Osteocyte (in vitro differentiated cells): ENCODE measurements around the gene FCRL3. TPM values are rescaled to one million over a fixed set of nuclear protein-coding genes. Genes with fewer than 3 reads are reported as not detected.

Experiments
- DNase-seq: peaks from one replicate; pipeline ENCODE4 v3.0.0; 2021; ENCODE audit warnings: mixed read lengths; ENCODE audit not compliant: unreplicated experiment; ENCODE audit errors: extremely low spot score
- H3K27ac Mint-ChIP-seq: one replicate; pipeline ENCODE4 v1.8.0; 2021; ENCODE audit warnings: mild to moderate bottlenecking, mixed read lengths; ENCODE audit not compliant: unreplicated experiment
- H3K27me3 Mint-ChIP-seq: one replicate; pipeline ENCODE4 v1.8.0; 2021; ENCODE audit warnings: mixed read lengths; ENCODE audit not compliant: unreplicated experiment
- H3K36me3 Mint-ChIP-seq: one replicate; pipeline ENCODE4 v1.8.0; 2021; ENCODE audit warnings: mixed read lengths; ENCODE audit not compliant: unreplicated experiment
- H3K4me1 Mint-ChIP-seq: one replicate; pipeline ENCODE4 v1.8.0; 2021; ENCODE audit warnings: mixed read lengths; ENCODE audit not compliant: unreplicated experiment
- H3K4me3 Mint-ChIP-seq: one replicate; pipeline ENCODE4 v1.8.0; 2021; ENCODE audit warnings: mild to moderate bottlenecking, moderate library complexity, mixed read lengths; ENCODE audit not compliant: unreplicated experiment
- H3K9me3 Mint-ChIP-seq: one replicate; pipeline ENCODE4 v1.8.0; 2021; ENCODE audit warnings: mixed read lengths; ENCODE audit not compliant: unreplicated experiment
- total RNA-seq: library from RNA; stranded (reverse); gene quantifications from 2 replicates; pipeline ENCODE4 v1.2.1, GENCODE V29; 2021
- TF ChIP-seq, protein P1 (sequence below): fragments of 200-600 bp; sonication (generic); IDR thresholded peaks from 2 replicates; pipeline ENCODE4 v1.5.0; 2021; ENCODE audit warnings: antibody characterized with exemption, mild to moderate bottlenecking, moderate library complexity

FCRL3 gene
- total RNA-seq, 1 donor from 2014 or later, result not detected

DNA sequence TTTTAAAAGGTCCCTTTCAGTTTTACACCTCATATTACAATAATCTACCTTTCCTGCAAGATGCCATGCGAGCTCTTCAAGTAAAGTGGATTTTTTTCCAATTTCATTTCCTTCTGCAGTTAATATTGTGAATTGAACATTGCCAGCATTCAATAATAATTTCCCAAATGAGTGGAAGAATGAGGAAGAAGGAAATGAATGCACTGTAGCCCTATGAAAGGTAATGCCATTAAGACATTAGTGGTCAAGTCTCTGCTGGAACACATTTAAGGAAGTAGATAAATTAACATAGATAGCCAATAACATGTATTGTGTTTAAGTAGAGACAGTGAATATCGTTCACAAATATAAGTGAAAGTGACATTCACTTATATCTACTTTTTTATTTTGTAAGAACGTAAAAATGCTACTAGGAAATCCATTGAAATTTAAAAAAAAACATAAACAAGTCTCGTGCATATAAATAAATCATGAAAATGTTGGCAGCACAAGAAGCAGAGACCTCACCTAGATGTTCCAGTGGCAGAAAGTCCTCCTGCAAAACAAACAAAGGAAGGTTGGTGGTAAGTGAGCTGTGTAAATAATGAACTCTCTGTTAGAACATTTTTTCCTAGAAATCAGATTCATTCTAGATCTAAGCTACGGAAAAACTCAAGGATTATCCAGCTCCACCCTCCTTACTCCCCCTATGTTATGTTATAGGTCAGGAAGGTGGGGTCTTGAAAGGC lies 17.7 kb downstream of the FCRL3 start:
- no peak for DNase-seq
- TF ChIP-seq, protein P1, sequence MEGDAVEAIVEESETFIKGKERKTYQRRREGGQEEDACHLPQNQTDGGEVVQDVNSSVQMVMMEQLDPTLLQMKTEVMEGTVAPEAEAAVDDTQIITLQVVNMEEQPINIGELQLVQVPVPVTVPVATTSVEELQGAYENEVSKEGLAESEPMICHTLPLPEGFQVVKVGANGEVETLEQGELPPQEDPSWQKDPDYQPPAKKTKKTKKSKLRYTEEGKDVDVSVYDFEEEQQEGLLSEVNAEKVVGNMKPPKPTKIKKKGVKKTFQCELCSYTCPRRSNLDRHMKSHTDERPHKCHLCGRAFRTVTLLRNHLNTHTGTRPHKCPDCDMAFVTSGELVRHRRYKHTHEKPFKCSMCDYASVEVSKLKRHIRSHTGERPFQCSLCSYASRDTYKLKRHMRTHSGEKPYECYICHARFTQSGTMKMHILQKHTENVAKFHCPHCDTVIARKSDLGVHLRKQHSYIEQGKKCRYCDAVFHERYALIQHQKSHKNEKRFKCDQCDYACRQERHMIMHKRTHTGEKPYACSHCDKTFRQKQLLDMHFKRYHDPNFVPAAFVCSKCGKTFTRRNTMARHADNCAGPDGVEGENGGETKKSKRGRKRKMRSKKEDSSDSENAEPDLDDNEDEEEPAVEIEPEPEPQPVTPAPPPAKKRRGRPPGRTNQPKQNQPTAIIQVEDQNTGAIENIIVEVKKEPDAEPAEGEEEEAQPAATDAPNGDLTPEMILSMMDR, result no peak
- H3K4me1 Mint-ChIP-seq, result no peaks in the 10 kb centered on the region
- no peak overlapping the region for H3K4me3 Mint-ChIP-seq
- no peak overlapping the region for H3K27ac Mint-ChIP-seq
- H3K9me3 Mint-ChIP-seq, result no peaks in the 10 kb centered on the region
- H3K36me3 Mint-ChIP-seq, result no peaks in the 10 kb centered on the region
- H3K27me3 Mint-ChIP-seq, result peaks cover 4% of the 10 kb centered on the region

DNA sequence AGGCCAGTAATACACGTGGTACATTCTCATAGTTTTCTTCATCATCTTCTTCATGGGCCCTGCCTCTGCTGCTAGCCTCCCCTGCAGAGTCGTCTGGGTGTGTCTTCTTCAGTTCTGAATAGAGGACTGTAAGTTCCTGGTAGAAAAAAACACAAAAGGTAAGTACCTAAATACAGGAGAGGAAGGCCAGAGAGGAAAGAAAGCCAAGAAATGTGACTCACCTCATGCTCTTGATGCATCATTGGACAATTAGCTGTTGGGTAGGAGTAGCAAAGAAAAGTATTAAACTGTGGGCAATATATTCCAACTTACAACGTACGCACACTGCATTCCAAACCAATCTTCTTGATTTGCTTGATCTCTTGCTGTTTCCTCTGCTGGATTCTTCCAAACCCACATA lies 21.8 kb downstream of the FCRL3 start:
- no peaks in the 10 kb centered on the region for H3K4me1 Mint-ChIP-seq
- no peaks in the 10 kb centered on the region for H3K36me3 Mint-ChIP-seq
- no peaks in the 10 kb centered on the region for H3K9me3 Mint-ChIP-seq
- DNase-seq, result no peak
- H3K27ac Mint-ChIP-seq, result no peak overlapping the region
- TF ChIP-seq, protein P1, result no peak
- no peaks in the 10 kb centered on the region for H3K27me3 Mint-ChIP-seq
- H3K4me3 Mint-ChIP-seq, result no peak overlapping the region

- Mint-ChIP-seq H3K9me3 (peaks cover 1% of the 10 kb centered on the region), H3K4me1 (no peaks in the 10 kb centered on the region), H3K27ac (no peak overlapping the region), H3K4me3 (no peak overlapping the region), H3K36me3 (no peaks in the 10 kb centered on the region), H3K27me3 (no peaks in the 10 kb centered on the region)
- no peak for DNase-seq
- TF ChIP-seq, protein P1, result no peak
Measured at GRCh38 chr1:157673008-157673407, 27.6 kb downstream of the FCRL3 start.

DNA sequence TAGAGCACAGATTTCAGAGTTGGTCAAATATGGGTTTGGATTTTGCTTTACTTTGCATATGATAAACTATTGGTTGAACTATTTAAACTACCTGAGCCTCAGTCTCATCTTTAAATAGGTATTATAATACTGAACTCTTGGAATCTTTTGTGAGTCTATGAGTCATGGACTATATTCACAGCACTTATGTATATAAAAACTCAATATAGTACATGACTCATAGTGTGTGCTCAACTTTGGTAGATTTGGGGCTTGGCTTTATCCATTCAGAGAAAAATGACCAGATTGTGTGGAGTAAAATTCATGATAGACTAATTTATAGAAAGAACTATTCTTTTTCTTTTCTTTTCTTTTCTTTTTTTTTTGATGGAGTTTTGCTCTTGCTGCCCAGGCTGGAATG lies 28.7 kb downstream of the FCRL3 start:
- Mint-ChIP-seq H3K4me3 (no peak overlapping the region), H3K27ac (no peak overlapping the region), H3K9me3 (peaks cover 4% of the 10 kb centered on the region), H3K36me3 (no peaks in the 10 kb centered on the region), H3K27me3 (no peaks in the 10 kb centered on the region), H3K4me1 (no peaks in the 10 kb centered on the region)
- TF ChIP-seq, protein P1, result no peak
- no peak for DNase-seq

GRCh38 chr1:157659576-157660247 lies 40.9 kb downstream of the FCRL3 start:
- Mint-ChIP-seq H3K4me1 (no peaks in the 10 kb centered on the region), H3K9me3 (no peaks in the 10 kb centered on the region), H3K36me3 (no peaks in the 10 kb centered on the region), H3K4me3 (no peak overlapping the region), H3K27ac (no peak overlapping the region), H3K27me3 (peaks cover 2% of the 10 kb centered on the region)
- no peak for DNase-seq
- TF ChIP-seq, protein P1, result no peak
